GM12864 (cell line): ENCODE results near the gene TMTC1.

Source experiments
- DNase-seq: peaks from one replicate; pipeline ENCODE4 v3.0.0-alpha.2; 2011; ENCODE audit warnings: low read depth
- H3K4me3 ChIP-seq: 2 replicates; pipeline ENCODE4 v1.5.1; 2011; ENCODE audit warnings: mild to moderate bottlenecking, low read depth, low read length, control low read depth
- TF ChIP-seq, protein P1 (sequence below): IDR thresholded peaks from 2 replicates; pipeline ENCODE4 v1.5.1; 2011; ENCODE audit warnings: low read depth, mild to moderate bottlenecking, moderate library complexity, low read length, control low read depth, inconsistent platforms; ENCODE audit errors: missing control alignments

TMTC1 gene

DNA sequence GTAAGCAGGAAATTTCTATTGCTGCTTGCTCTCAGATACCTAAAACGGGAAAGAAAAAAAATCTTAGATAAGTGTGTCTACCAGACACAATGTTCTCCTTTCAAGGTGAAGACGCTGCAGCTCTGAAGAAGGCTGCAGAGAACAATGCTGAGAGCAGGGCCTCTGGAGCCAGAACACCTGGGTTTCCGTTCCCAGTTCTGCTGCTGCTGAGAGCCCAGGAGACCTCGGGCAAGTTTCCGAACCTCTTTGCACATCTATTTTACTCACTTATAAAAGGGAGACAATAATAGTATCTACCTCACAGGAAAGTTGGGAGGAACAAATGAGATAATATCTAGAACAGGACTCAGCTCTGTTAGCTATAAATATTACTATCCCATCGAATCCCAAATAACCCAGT lies 122.9 kb downstream of the TMTC1 start:
- TF ChIP-seq, protein P1, sequence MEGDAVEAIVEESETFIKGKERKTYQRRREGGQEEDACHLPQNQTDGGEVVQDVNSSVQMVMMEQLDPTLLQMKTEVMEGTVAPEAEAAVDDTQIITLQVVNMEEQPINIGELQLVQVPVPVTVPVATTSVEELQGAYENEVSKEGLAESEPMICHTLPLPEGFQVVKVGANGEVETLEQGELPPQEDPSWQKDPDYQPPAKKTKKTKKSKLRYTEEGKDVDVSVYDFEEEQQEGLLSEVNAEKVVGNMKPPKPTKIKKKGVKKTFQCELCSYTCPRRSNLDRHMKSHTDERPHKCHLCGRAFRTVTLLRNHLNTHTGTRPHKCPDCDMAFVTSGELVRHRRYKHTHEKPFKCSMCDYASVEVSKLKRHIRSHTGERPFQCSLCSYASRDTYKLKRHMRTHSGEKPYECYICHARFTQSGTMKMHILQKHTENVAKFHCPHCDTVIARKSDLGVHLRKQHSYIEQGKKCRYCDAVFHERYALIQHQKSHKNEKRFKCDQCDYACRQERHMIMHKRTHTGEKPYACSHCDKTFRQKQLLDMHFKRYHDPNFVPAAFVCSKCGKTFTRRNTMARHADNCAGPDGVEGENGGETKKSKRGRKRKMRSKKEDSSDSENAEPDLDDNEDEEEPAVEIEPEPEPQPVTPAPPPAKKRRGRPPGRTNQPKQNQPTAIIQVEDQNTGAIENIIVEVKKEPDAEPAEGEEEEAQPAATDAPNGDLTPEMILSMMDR: no peak
- no peak for DNase-seq
- H3K4me3 ChIP-seq: no peak overlapping the region

GRCh38 chr12:29656762-29657538 lies 126.8 kb downstream of the TMTC1 start:
- DNase-seq: no peak
- TF ChIP-seq, protein P1: no peak
- H3K4me3 ChIP-seq: no peak overlapping the region

GRCh38 chr12:29655861-29656260 lies 127.9 kb downstream of the TMTC1 start:
- H3K4me3 ChIP-seq: no peak overlapping the region
- TF ChIP-seq, protein P1: no peak
- DNase-seq: no peak

DNA sequence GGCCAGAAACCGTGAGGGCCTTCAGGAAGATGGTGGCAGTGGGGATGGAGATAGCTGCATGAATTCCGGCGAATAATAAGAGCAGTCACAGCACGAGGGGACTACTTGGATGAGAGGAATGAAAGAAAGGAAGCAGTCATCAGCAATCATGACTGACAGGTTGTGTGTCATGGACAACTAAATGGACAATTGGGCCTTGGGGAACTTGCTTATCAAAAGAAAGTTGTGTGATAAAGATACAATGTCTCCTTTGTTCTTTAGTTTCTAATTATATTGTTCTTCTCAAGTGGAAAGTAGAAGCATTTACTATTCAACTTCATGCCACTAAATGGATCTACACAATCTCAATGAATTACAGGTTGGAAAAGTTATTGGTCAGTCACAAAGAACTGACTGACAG lies 130.5 kb downstream of the TMTC1 start:
- TF ChIP-seq, protein P1: no peak
- DNase-seq: no peak
- H3K4me3 ChIP-seq: no peak overlapping the region

GRCh38 chr12:29650371-29650770 lies 133.4 kb downstream of the TMTC1 start:
- no peak overlapping the region for H3K4me3 ChIP-seq
- TF ChIP-seq, protein P1: no peak
- DNase-seq: no peak

GRCh38 chr12:29649722-29650121 lies 134.0 kb downstream of the TMTC1 start:
- TF ChIP-seq, protein P1: no peak
- no peak for DNase-seq
- no peak overlapping the region for H3K4me3 ChIP-seq
